ENCODE measurements around the gene SYNE2.

The SYNE2 gene

DNA sequence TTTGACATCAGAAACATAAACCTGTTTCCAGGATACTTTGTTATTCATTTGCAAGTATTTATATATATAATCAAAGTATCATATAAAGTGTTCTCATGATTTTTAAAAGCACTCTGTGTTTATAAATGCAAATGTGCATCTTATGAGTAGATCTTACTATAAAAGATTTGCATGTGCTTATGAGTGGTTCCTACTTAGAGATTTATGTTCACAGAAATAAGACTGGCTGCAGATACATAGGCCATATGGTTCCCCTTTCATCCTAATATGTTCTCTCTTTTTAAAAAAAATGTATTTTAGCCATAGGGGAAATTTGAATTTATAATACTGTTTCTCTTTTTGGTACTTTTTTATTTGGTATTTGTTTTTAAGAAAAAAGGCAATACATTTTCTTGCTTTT lies 267.2 kb downstream of the SYNE2 start:
- Histone ChIP-seq H3K9me3 (ENCODE audit: low read depth, low read length) (no peaks in the 10 kb centered on the region), H3K4me3 (no peak overlapping the region), H3K27ac (no peak overlapping the region), H3K9ac (ENCODE audit: insufficient read length) (no peak overlapping the region), H3K36me3 (ENCODE audit: insufficient read depth, low read length) (peaks cover 33% of the 10 kb centered on the region)
- no peak for DNase-seq (ENCODE audit: low read depth, low spot score)
- no peak for TF ChIP-seq POLR2AphosphoS5 (IDR thresholded peaks at IDR 0.05; ENCODE audit: borderline replicate concordance, low read depth, low read length)
- TF ChIP-seq EZH2 (IDR thresholded peaks at IDR 0.05), result no peak
- no peak for TF ChIP-seq FOXP2 (optimal IDR thresholded peaks at IDR 0.05; ENCODE audit: control extremely low read depth, extremely low read length, insufficient read depth)

DNA sequence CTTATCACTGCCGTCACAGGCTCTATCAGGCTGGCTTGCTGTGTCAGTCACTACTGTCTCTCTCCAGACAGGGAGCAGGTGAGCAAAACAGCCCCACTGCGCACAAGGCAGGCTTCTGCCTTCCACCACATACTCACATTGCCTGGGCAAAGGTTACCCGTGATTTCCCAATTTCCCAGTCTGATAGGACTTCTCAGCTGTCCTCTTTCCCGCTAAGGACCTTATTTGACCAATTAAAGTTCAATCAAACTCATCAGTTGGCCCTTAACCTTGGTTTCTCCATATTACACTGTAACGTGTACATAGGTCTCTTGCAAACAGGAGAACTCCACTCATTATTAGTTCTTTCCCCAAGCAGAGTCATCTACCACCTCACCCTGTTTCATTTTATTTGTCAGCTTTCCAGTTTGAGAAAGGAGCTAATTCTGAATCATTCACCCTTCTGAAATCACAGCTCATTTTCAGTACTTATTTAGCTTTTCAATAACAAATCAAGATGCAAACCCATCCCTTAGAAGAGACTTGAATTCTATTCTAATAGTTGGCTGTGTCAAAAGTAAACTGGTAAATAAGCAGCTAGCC lies 270.5 kb downstream of the SYNE2 start:
- H3K4me3 ChIP-seq, result no peak overlapping the region
- H3K9ac ChIP-seq (ENCODE audit: insufficient read length), result no peak overlapping the region
- peaks cover 56% of the 10 kb centered on the region for H3K36me3 ChIP-seq (ENCODE audit: insufficient read depth, low read length)
- TF ChIP-seq FOXP2 (optimal IDR thresholded peaks at IDR 0.05; ENCODE audit: control extremely low read depth, extremely low read length, insufficient read depth) (no peak), POLR2AphosphoS5 (IDR thresholded peaks at IDR 0.05; ENCODE audit: borderline replicate concordance, low read depth, low read length) (no peak), EZH2 (IDR thresholded peaks at IDR 0.05) (no peak)
- no peak for DNase-seq (ENCODE audit: low read depth, low spot score)
- no peaks in the 10 kb centered on the region for H3K9me3 ChIP-seq (ENCODE audit: low read depth, low read length)
- H3K27ac ChIP-seq, result no peak overlapping the region

- no peak for DNase-seq (ENCODE audit: low read depth, low spot score)
- Histone ChIP-seq H3K4me3 (no peak overlapping the region), H3K36me3 (ENCODE audit: insufficient read depth, low read length) (peaks cover 59% of the 10 kb centered on the region), H3K9ac (ENCODE audit: insufficient read length) (no peak overlapping the region), H3K9me3 (ENCODE audit: low read depth, low read length) (no peaks in the 10 kb centered on the region), H3K27ac (no peak overlapping the region)
- TF ChIP-seq FOXP2 (optimal IDR thresholded peaks at IDR 0.05; ENCODE audit: control extremely low read depth, extremely low read length, insufficient read depth) (no peak), EZH2 (IDR thresholded peaks at IDR 0.05) (no peak), POLR2AphosphoS5 (IDR thresholded peaks at IDR 0.05; ENCODE audit: borderline replicate concordance, low read depth, low read length) (no peak)
Measured at GRCh38 chr14:64125270-64125669, 272.5 kb downstream of the SYNE2 start.

DNA sequence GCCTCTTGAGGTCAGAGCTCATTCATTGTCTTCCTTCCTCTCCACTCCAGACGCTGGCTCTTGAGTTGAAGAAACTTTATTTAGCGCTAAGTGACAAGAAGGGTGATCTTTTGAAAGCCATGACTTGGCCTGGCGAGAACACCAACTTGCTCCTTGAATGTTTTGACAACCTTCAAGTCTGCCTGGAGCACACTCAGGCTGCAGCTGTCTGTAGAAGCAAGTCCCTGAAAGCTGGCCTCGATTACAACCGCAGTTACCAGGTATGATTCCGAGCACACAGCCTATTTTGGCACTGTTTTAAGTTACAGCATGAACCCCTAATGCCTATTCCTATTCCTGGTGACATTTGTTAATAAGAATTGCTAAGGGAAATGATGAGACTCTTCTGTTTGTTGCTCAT lies 273.7 kb downstream of the SYNE2 start:
- Histone ChIP-seq H3K27ac (no peak overlapping the region), H3K4me3 (no peak overlapping the region), H3K36me3 (ENCODE audit: insufficient read depth, low read length) (peaks cover 56% of the 10 kb centered on the region), H3K9ac (ENCODE audit: insufficient read length) (no peak overlapping the region), H3K9me3 (ENCODE audit: low read depth, low read length) (no peaks in the 10 kb centered on the region)
- DNase-seq (ENCODE audit: low read depth, low spot score), result no peak
- no peak for TF ChIP-seq FOXP2 (optimal IDR thresholded peaks at IDR 0.05; ENCODE audit: control extremely low read depth, extremely low read length, insufficient read depth)
- TF ChIP-seq EZH2 (IDR thresholded peaks at IDR 0.05), result no peak
- no peak for TF ChIP-seq POLR2AphosphoS5 (IDR thresholded peaks at IDR 0.05; ENCODE audit: borderline replicate concordance, low read depth, low read length)

DNA sequence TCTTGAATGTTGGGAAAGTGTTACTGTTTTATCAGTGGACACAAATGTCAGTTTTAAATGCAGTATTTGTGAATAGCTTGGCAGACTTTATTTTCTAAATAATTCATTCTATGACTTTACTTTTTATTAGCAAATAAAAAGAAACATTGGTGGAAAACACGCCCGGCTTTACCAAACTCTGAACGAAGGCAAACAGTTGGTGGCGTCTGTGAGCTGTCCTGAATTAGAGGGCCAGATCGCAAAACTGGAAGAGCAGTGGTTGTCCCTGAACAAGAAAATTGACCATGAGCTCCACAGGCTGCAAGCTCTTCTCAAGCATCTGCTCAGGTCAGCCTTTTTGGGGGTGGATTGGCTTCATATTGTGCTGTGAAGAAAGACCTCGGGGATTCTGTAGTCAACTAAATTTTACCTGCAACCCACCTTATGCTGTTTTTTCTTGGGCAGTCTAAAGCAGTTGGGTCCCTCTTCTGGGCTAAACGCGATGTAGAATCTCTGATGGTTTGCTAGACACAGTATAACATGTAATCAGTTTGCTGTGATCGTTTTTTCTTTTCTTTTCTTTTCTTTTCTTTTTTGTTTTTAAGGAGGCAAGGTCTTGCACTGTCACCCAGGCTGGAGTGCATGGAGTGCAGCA lies 285.0 kb downstream of the SYNE2 start:
- DNase-seq (ENCODE audit: low read depth, low spot score), result no peak
- peaks cover 62% of the 10 kb centered on the region for H3K36me3 ChIP-seq (ENCODE audit: insufficient read depth, low read length)

DNA sequence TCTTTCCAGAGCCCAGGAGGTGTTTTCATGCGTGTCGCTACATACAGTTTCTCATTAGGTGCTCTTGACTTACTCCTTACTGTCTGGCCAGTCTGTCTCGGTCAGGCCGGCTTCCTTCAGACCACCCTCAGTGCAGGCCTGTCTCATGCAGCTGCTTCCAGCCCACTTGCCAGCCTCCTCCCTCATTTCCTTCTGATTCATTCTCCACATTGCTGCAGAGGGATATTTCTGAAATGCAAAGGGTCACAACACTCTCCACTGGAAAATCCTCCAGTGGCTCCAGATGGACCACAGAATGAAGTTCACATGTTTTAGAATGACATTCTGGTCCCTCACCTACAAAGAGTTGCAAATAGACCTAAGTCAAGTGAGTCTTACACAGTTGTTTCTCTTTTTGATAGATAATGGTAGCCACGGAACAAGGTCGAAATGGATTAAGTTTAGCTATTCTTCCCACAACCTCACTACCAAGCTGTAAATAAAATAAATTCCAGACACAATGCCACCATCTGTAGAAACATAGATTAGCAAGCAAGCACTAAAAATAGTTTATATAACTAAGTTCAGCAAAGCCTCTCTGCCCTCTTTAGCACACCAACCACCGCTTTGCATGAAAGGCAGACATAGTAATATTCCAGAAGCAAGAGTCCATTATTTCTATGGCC lies 294.5 kb downstream of the SYNE2 start:
- no peak for DNase-seq (ENCODE audit: low read depth, low spot score)
- TF ChIP-seq FOXP2 (optimal IDR thresholded peaks at IDR 0.05; ENCODE audit: control extremely low read depth, extremely low read length, insufficient read depth), result no peak
- TF ChIP-seq POLR2AphosphoS5 (IDR thresholded peaks at IDR 0.05; ENCODE audit: borderline replicate concordance, low read depth, low read length), result no peak
- TF ChIP-seq EZH2 (IDR thresholded peaks at IDR 0.05), result no peak
- H3K4me3 ChIP-seq, result no peak overlapping the region
- H3K9ac ChIP-seq (ENCODE audit: insufficient read length), result no peak overlapping the region
- H3K27ac ChIP-seq, result no peak overlapping the region
- peaks cover 30% of the 10 kb centered on the region; the same call in 1 of the 2 replicates for H3K36me3 ChIP-seq (ENCODE audit: insufficient read depth, low read length)
- no peaks in the 10 kb centered on the region for H3K9me3 ChIP-seq (ENCODE audit: low read depth, low read length)

More for the DNA sequence above, 285.0 kb downstream of the SYNE2 start:
- H3K27ac ChIP-seq, result no peak overlapping the region
- no peaks in the 10 kb centered on the region for H3K9me3 ChIP-seq (ENCODE audit: low read depth, low read length)
- no peak overlapping the region for H3K4me3 ChIP-seq
- TF ChIP-seq FOXP2 (optimal IDR thresholded peaks at IDR 0.05; ENCODE audit: control extremely low read depth, extremely low read length, insufficient read depth) (no peak), POLR2AphosphoS5 (IDR thresholded peaks at IDR 0.05; ENCODE audit: borderline replicate concordance, low read depth, low read length) (no peak)
- H3K9ac ChIP-seq (ENCODE audit: insufficient read length), result no peak overlapping the region

GRCh38 chr14:64149921-64150320 lies 297.1 kb downstream of the SYNE2 start:
- Histone ChIP-seq H3K36me3 (ENCODE audit: insufficient read depth, low read length) (peaks cover 25% of the 10 kb centered on the region), H3K4me3 (no peak overlapping the region), H3K9ac (ENCODE audit: insufficient read length) (no peak overlapping the region), H3K27ac (no peak overlapping the region), H3K9me3 (ENCODE audit: low read depth, low read length) (no peaks in the 10 kb centered on the region)
- no peak for DNase-seq (ENCODE audit: low read depth, low spot score)
- TF ChIP-seq EZH2 (IDR thresholded peaks at IDR 0.05) (no peak), POLR2AphosphoS5 (IDR thresholded peaks at IDR 0.05; ENCODE audit: borderline replicate concordance, low read depth, low read length) (no peak), FOXP2 (optimal IDR thresholded peaks at IDR 0.05; ENCODE audit: control extremely low read depth, extremely low read length, insufficient read depth) (no peak)

DNA sequence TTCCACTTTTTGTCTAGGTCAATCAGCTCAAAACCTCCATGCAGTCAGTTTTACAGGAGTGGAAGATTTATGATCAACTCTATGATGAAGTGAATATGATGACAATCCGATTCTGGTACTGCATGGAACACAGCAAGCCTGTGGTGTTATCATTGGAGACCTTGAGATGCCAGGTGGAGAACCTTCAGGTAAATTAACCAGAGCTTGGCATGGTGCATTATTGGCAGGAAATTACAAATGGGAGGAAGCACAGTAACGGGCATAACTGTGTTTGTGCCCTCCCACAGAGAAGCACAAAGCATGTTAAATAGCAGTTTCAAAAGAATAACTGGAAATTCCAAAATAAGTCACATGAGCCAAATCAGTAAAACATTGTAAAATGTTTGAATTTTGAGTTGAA lies 305.8 kb downstream of the SYNE2 start:
- no peak for DNase-seq (ENCODE audit: low read depth, low spot score)
- Histone ChIP-seq H3K27ac (no peak overlapping the region), H3K9ac (ENCODE audit: insufficient read length) (no peak overlapping the region), H3K4me3 (no peak overlapping the region), H3K36me3 (ENCODE audit: insufficient read depth, low read length) (peaks cover 52% of the 10 kb centered on the region), H3K9me3 (ENCODE audit: low read depth, low read length) (no peaks in the 10 kb centered on the region)
- TF ChIP-seq EZH2 (IDR thresholded peaks at IDR 0.05) (no peak), FOXP2 (optimal IDR thresholded peaks at IDR 0.05; ENCODE audit: control extremely low read depth, extremely low read length, insufficient read depth) (no peak), POLR2AphosphoS5 (IDR thresholded peaks at IDR 0.05; ENCODE audit: borderline replicate concordance, low read depth, low read length) (no peak)
